GM12878 (cell line): ENCODE measurements around the gene RAPGEF4.

Experiments
- BCL11A ChIP-seq: IDR thresholded peaks from 2 replicates; pipeline ENCODE4 v1.6.1; 2011; ENCODE audit warnings: low read depth, low read length
- CEBPB ChIP-seq, 2 experiments: fragments of 150-350 bp in 1 of 2; IDR thresholded peaks; 2 replicates each; pipeline ENCODE4 v1.6.1; 2012 to 2014; ENCODE audit warnings: low read depth in 2 of 2, low read length in 2 of 2, borderline replicate concordance in 1 of 2, inconsistent platforms in 1 of 2
- CTCF ChIP-seq, 3 experiments: IDR thresholded peaks in 2 of 3; conservative IDR thresholded peaks in 1 of 3; 2 replicates each; pipeline ENCODE4 v1.5.1; 2011; ENCODE audit warnings: low read depth in 3 of 3, low read length in 3 of 3, mild to moderate bottlenecking in 3 of 3, control low read depth in 2 of 3, moderate library complexity in 2 of 3, inconsistent platforms in 1 of 3, mixed read lengths in 1 of 3; ENCODE audit not compliant: control insufficient read depth in 2 of 3, insufficient read depth in 1 of 3; ENCODE audit errors: extremely low read depth in 1 of 3
- EP300 ChIP-seq, 2 experiments: fragments of 150-350 bp in 1 of 2; IDR thresholded peaks; 2 replicates each; pipeline ENCODE4 v1.6.1; 2011 to 2012; ENCODE audit warnings: low read depth in 2 of 2, low read length in 2 of 2, borderline replicate concordance in 1 of 2, improper control_type of control experiment in 1 of 2, inconsistent platforms in 1 of 2; ENCODE audit not compliant: control insufficient read depth in 1 of 2
- KAT2A ChIP-seq: conservative IDR thresholded peaks from 2 replicates; pipeline ENCODE4 v1.6.1; 2011; ENCODE audit warnings: low read depth, low read length; ENCODE audit not compliant: control insufficient read depth
- NR2C2 ChIP-seq: IDR thresholded peaks from 2 replicates; pipeline ENCODE4 v1.6.1; 2011; ENCODE audit warnings: borderline replicate concordance, low read depth; ENCODE audit not compliant: control insufficient read depth, insufficient read length
- POLR2AphosphoS5 ChIP-seq: IDR thresholded peaks from 2 replicates; pipeline ENCODE4 v1.6.1; 2011; ENCODE audit warnings: mild to moderate bottlenecking, low read length, inconsistent platforms
- ZNF207 ChIP-seq: fragments of 450-650 bp; IDR thresholded peaks from 2 replicates; pipeline ENCODE4 v1.6.1; 2014; ENCODE audit warnings: antibody characterized with exemption, mild to moderate bottlenecking, borderline replicate concordance
- TF ChIP-seq, protein P1 (sequence below): IDR thresholded peaks from 2 replicates; pipeline ENCODE4 v1.6.1; 2012; ENCODE audit warnings: mild to moderate bottlenecking, low read depth, low read length
- TF ChIP-seq, protein P2 (sequence below): IDR thresholded peaks from 2 replicates; pipeline ENCODE4 v1.6.1; 2011; ENCODE audit warnings: low read depth, mild to moderate bottlenecking, low read length, moderate library complexity, borderline replicate concordance; ENCODE audit errors: extremely low read depth
- TF ChIP-seq, protein P3 (sequence below): IDR thresholded peaks from 2 replicates; pipeline ENCODE4 v1.6.1; 2011; ENCODE audit warnings: low read depth, low read length, improper control_type of control experiment, borderline replicate concordance

DNA sequence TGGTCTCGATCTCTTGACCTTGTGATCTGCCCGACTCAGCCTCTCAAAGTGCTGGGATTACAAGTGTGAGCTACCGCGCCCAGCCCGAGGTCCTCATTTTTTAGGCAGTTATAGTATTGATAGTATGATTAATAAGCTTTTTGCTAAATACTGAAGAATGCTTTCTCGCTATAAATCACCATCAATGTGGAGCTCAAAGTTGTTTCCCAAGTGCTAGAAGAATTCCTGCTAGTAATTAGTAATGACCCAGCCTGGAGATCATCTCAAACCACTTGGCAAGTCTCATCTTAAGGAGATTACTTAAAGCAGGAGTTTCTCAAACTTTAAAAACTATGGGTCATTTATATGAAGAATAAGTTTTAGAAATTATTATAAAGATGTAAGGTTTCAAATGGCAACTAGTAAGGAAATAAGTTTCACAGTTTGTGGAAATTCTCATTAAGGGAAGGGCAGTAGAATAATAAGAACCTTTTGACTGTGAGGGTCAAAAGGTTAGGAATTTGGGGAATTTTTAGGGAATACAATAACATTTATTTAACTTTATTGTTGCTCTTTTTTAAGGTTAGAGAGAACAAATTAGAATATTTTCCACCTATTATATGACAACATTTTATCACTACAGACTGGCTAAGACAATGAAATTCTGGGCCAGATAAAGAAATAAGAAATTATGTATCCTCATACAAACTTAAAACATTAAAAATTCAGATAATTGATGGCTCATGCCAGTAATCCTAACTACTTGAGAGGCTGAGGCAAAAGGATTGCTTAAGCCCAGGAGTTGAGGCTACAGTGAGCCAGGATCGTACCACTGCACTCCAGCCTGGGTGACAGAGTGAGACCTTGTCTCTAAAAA, 191.4 kb downstream of the RAPGEF4 start:
- TF ChIP-seq, protein P1, sequence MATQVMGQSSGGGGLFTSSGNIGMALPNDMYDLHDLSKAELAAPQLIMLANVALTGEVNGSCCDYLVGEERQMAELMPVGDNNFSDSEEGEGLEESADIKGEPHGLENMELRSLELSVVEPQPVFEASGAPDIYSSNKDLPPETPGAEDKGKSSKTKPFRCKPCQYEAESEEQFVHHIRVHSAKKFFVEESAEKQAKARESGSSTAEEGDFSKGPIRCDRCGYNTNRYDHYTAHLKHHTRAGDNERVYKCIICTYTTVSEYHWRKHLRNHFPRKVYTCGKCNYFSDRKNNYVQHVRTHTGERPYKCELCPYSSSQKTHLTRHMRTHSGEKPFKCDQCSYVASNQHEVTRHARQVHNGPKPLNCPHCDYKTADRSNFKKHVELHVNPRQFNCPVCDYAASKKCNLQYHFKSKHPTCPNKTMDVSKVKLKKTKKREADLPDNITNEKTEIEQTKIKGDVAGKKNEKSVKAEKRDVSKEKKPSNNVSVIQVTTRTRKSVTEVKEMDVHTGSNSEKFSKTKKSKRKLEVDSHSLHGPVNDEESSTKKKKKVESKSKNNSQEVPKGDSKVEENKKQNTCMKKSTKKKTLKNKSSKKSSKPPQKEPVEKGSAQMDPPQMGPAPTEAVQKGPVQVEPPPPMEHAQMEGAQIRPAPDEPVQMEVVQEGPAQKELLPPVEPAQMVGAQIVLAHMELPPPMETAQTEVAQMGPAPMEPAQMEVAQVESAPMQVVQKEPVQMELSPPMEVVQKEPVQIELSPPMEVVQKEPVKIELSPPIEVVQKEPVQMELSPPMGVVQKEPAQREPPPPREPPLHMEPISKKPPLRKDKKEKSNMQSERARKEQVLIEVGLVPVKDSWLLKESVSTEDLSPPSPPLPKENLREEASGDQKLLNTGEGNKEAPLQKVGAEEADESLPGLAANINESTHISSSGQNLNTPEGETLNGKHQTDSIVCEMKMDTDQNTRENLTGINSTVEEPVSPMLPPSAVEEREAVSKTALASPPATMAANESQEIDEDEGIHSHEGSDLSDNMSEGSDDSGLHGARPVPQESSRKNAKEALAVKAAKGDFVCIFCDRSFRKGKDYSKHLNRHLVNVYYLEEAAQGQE = no peak
- TF ChIP-seq CTCF (IDR thresholded peaks at IDR 0.05 in 2 of 3, conservative IDR thresholded peaks at IDR 0.05 in 1 of 3; ENCODE audit: control insufficient read depth in 2 of 3, extremely low read depth in 1 of 3, insufficient read depth in 1 of 3, low read depth in 3 of 3, low read length in 3 of 3) = no peak
- no peak for TF ChIP-seq EP300 (IDR thresholded peaks at IDR 0.05; ENCODE audit: borderline replicate concordance in 1 of 2, control insufficient read depth in 1 of 2, low read depth in 2 of 2, low read length in 2 of 2)
- TF ChIP-seq NR2C2 = no peak
- no peak for TF ChIP-seq KAT2A
- no peak for TF ChIP-seq BCL11A
- TF ChIP-seq, protein P2, sequence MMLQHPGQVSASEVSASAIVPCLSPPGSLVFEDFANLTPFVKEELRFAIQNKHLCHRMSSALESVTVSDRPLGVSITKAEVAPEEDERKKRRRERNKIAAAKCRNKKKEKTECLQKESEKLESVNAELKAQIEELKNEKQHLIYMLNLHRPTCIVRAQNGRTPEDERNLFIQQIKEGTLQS = no peak
- no peak for TF ChIP-seq POLR2AphosphoS5
- TF ChIP-seq, protein P3, sequence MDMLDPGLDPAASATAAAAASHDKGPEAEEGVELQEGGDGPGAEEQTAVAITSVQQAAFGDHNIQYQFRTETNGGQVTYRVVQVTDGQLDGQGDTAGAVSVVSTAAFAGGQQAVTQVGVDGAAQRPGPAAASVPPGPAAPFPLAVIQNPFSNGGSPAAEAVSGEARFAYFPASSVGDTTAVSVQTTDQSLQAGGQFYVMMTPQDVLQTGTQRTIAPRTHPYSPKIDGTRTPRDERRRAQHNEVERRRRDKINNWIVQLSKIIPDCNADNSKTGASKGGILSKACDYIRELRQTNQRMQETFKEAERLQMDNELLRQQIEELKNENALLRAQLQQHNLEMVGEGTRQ = no peak
- no peak for TF ChIP-seq ZNF207
- TF ChIP-seq CEBPB (IDR thresholded peaks at IDR 0.05; ENCODE audit: borderline replicate concordance in 1 of 2, low read depth in 2 of 2, low read length in 2 of 2) = no peak
